IPS DF 19.7 (cell line): ENCODE results near the gene SLC25A44.
"Not testable (repeated sequence)": the region's sequence is repeated elsewhere in the genome, so short reads cannot be mapped to it uniquely, and the experiment has no call there.

Source experiments
- DNase-seq: peaks from one replicate; pipeline ENCODE4 v3.0.0-alpha.2; 2013; ENCODE audit warnings: low read depth, low spot score

SLC25A44 gene

DNA sequence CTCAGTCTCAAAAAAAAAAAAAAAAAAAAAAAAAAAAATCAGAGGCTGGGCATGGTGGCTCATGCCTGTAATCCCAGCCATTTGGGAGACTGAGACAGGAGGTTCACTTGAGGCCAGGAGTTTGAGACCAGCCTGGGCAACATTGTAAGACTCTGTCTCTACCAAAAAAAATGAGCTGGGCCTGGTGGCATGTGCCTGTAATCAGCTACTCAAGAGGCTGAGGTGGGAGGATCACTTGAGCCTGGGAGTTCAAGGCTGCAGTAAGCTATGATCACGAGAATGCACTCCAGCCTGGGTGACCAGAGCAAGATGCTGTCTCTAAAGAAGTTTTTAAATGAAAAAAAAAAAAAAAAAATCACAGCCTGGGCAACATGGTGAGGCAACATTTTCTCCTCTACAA is 30.2 kb upstream of the SLC25A44 start:
- no peak for DNase-seq

- no peak for DNase-seq
Measured at GRCh38 chr1:156164125-156164831, 29.6 kb upstream of the SLC25A44 start.

GRCh38 chr1:156165083-156165482 is 28.8 kb upstream of the SLC25A44 start:
- DNase-seq = no peak

- no peak for DNase-seq
Measured at GRCh38 chr1:156167536-156167935, 26.4 kb upstream of the SLC25A44 start.

DNA sequence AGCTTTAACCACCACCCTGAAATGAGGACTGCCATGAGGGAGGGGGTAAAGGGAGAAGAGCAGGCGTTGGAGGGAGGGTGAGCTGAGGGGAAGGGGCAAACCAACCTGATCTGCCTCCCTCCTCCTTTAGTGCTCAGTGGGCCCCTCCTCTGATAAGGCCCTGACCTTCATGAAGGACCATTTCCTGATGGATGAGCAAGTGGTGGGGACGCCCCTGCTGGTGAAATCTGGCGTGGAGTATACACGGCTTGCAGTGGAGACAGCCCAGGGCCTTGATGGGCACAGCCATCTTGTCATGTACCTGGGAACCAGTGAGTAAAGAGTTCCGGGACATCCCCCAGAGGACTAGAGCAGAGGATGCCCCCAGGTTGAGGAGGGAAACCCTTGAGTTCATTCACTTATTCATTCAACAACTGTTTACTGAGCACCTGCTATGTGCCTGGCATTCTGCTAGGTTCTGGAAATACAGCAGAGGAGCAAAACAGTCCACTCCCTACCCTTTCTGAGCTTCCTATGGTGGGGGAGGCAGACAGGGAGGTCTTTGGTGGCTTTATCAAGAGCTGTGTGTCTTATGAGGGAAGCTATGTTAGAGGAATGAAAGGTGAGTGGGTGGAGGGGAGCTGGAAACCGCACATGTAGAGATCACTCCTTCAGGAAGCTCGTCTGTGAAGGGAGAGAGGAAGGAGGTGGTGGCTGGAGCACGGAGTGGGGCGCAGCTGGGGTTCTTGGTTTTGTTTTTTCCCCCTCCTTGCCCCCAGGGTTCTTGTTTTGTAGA is 21.0 kb upstream of the SLC25A44 start:
- DNase-seq = no peak

DNA sequence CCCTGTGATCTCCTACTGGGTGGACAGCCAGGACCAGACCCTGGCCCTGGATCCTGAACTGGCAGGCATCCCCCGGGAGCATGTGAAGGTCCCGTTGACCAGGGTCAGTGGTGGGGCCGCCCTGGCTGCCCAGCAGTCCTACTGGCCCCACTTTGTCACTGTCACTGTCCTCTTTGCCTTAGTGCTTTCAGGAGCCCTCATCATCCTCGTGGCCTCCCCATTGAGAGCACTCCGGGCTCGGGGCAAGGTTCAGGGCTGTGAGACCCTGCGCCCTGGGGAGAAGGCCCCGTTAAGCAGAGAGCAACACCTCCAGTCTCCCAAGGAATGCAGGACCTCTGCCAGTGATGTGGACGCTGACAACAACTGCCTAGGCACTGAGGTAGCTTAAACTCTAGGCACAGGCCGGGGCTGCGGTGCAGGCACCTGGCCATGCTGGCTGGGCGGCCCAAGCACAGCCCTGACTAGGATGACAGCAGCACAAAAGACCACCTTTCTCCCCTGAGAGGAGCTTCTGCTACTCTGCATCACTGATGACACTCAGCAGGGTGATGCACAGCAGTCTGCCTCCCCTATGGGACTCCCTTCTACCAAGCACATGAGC is 17.2 kb upstream of the SLC25A44 start:
- DNase-seq = no peak

GRCh38 chr1:156177919-156178654 is 15.8 kb upstream of the SLC25A44 start:
- no peak for DNase-seq

DNA sequence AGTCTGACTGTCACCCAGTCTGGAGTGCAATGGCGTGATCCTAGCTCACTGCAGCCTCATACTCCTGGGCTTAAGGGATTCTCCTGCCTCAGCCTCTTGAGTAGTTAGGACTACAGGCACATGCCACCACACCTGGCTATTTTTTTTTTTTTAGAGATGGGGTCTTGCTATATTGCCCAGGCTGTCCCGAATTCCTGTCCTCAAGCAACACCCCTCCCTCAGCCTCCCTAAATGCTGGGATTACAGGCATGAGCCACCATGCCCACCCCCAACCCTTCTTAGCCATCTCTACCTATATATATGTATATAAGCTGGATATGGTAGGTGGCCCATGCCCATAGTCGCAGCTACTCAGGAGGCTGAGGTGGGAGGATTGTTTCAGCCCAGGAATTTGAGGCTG is 13.4 kb upstream of the SLC25A44 start:
- DNase-seq = no peak

DNA sequence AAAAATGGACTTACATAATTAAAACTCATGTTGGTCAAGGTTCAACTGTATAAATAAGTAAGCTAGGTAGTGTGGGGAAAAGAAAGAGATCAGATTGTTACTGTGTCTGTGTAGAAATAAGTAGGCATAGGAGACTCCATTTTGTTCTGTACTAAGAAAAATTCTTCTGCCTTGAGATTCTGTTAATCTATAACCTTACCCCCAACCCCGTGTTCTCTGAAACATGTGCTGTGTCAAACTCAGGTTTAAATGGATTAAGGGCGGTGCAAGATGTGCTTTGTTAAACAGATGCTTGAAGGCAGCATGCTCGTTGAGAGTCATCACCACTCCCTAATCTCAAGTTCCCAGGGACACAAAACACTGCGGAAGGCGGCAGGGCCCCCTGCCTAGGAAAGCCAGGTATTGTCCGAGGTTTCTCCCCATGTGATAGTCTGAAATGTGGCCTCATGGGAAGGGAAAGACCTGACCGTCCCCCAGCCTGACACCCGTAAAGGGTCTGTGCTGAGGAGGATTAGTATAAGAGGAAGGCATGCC is 12.4 kb upstream of the SLC25A44 start:
- DNase-seq = not testable (repeated sequence)

DNA sequence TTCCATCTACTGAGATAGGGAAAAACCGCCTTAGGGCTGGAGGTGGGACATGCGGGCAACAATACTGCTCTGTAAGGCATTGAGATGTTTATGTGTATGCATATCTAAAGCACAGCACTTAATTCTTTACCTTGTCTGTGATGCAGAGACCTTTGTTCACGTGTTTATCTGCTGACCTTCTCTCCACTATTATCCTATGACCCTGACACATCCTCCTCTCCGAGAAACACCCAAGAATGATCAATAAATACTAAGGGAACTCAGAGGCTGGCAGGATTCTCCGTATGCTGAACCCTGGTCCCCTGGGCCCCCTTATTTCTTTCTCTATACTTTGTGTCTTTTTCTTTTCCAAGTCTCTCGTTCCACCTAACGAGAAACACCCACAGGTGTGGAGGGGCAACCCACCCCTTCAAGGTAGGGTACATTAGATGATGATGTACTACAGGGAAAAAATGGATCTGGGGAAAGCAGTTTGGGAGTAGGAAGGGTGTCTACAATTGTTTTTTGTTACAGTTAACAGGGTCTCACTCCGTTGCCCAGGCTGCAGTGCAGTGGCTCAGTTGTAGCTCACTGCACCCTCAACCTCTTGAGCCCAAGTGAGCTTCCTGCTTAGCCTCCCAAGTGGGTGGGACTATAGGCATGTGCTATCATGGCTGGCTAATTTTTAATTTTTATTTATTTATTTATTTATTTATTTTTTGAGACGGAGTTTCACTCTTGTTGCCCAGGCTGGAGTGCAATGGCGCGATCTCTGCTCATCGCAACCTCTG is 11.7 kb upstream of the SLC25A44 start:
- DNase-seq = not testable (repeated sequence)

DNA sequence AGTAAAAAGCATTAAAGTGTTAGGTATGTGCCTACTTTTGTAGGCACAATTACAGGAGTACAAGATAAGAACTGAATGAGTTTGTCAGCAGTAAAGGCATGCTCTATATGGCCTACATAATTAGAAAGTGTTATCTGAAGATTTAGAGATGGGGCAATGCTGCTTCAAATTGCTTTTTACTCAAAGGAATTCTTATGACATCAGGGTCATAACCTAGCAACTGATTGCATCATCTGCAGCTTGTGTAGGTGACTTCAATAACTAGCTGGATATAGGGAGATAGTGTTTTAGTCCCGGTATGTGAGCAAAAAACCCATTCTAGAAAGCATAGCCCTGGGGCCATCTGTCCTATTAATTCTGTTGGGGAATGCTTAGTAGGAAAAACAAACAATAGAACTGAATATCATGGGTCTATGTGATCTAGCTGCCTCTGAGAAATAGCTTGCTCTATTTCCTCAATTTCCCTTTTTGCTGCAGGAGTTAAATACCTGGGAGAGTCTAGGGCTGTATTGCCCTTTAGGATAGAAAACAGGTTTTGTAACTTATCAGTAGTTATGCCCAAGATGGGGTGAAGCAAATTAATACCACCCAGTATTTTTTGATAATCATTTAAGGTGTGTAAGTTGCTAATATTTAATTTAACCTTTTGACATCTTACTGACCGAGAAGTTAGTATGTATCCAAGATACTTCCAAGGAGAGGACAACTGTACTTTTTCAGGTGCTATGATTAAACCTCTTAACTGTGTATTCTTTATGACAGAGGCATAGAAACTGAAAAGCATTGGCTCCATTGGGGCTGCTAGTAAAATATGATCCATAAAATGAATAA is 7.3 kb upstream of the SLC25A44 start:
- not testable (repeated sequence) for DNase-seq

GRCh38 chr1:156190265-156190664 is 3.6 kb upstream of the SLC25A44 start:
- not testable (repeated sequence) for DNase-seq

DNA sequence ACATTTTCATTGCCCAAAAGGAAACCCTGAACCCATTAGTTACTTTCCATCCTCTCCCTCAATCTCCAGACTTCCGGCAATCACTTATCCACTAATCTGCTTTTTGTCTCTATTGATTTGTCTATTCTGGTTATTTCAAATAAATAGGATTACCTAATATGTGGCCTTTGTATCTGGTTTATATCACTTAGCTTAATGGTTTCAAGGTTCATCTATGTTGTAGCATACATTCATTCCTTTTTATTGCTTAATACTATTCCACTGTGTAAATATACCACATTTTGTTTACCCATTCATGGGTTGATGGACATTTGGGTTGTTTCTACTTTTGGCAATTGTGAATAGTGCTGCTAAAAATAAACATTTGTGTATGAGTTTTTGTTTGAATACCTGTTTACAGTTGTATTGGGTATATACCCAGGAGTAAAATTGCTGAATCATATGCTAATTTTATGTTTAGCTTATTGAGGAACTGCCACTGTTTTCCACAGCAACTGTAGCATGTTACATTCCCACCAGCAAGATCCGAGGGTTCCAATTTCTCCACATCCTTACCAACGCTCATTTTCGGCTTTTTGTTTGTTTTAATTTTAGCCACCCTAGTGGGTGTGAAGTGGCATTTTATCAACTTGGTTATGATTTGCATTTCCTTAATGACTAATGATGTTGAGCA is 2.5 kb upstream of the SLC25A44 start:
- DNase-seq = no peak

GRCh38 chr1:156193208-156193487 is 756 bp upstream of the SLC25A44 start:
- DNase-seq = no peak

GRCh38 chr1:156194300-156194652 is 372 bp downstream of the SLC25A44 start:
- no peak for DNase-seq

- DNase-seq = no peak
Measured at GRCh38 chr1:156195853-156196252, 1.9 kb downstream of the SLC25A44 start.

- no peak for DNase-seq
Measured at GRCh38 chr1:156196445-156196844, 2.5 kb downstream of the SLC25A44 start.

DNA sequence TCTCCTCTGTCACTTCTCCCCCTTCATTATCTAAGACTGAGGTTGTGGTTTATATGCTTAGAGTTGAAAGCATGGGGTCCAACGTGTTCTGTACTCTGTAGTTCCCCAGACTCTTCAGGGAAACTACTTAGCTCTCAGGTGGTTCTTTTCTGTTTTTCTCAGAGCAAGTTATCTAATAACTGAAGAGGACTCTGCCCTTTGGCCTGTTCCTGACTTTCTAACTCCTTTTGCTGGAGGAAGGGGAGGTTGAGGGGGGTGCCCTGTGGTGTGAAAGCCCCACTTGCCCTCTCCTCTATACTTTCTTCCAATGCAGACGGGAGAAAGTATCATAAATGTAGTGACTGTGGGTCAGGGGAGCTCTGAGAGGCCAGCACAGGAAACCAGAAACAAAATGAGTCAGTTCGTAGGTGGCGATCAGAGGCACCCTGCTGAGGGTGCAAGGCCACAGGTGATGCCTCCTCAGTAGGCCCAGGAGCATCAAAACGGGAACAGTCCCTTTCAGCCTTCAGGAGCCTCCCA is 5.0 kb downstream of the SLC25A44 start:
- DNase-seq = no peak

DNA sequence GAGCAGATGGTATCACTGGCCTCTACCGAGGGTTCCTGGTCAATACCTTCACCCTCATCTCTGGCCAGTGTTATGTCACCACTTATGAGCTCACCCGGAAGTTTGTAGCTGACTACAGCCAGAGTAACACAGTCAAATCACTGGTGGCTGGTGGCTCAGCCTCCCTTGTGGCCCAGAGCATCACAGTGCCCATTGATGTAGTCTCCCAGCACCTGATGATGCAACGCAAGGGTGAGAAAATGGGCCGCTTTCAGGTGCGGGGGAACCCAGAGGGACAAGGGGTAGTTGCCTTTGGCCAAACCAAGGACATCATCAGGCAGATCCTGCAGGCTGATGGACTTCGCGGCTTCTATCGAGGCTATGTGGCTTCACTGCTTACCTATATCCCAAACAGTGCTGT is 6.1 kb downstream of the SLC25A44 start:
- DNase-seq = no peak

GRCh38 chr1:156203331-156203730 is 9.4 kb downstream of the SLC25A44 start:
- no peak for DNase-seq
